Left ventricle myocardium inferior (tissue), 1 donor: Measurements from ENCODE around the gene TSPAN3. TPM values are rescaled to one million over a fixed set of nuclear protein-coding genes. Genes with fewer than 3 reads are reported as not detected.

ENCODE experiments used
- DNase-seq: peaks from one replicate; pipeline ENCODE4 v3.0.0-alpha.2; 2020
- H3K27ac ChIP-seq: fragments of 200-600 bp; replicated peaks from 2 replicates; pipeline ENCODE4 v1.8.0; 2021
- H3K27me3 ChIP-seq: fragments of 200-600 bp; 2 replicates; pipeline ENCODE4 v1.8.0; 2021; ENCODE audit warnings: low read depth
- H3K36me3 ChIP-seq: fragments of 200-600 bp; 2 replicates; pipeline ENCODE4 v1.8.0; 2021
- H3K4me1 ChIP-seq: fragments of 200-600 bp; 2 replicates; pipeline ENCODE4 v1.8.0; 2021
- H3K4me3 ChIP-seq: fragments of 200-600 bp; 2 replicates; pipeline ENCODE4 v1.8.0; 2021; ENCODE audit warnings: mild to moderate bottlenecking, moderate library complexity
- H3K9me3 ChIP-seq: fragments of 200-600 bp; replicated peaks from 2 replicates; pipeline ENCODE4 v1.8.0; 2021
- CTCF ChIP-seq: fragments of 200-600 bp; IDR thresholded peaks from 2 replicates; pipeline ENCODE4 v1.8.0; 2021; ENCODE audit warnings: antibody characterized with exemption, mild to moderate bottlenecking, borderline replicate concordance
- intact Hi-C: fragments of 100-400 bp; cut with micrococcal nuclease; formaldehyde crosslinking; loops from one replicate; pipeline ENCODE4 v1.11.0; 2022
- total RNA-seq: library from RNA; stranded (reverse); fragmentation: NEBNext Ultra II Directional; extraction: Animal tissue kit (Norgen Biotek cat#: 25700); gene quantifications from one replicate; pipeline ENCODE4 v1.2.1, GENCODE V29; 2021
- donor health status: DM: no; HTN: yes; CAD: no; lungs with severe emphysema.

The TSPAN3 gene
- total RNA-seq, 1 donor from 2014 or later, result 98.6 TPM

- TF ChIP-seq CTCF, result no peak
- Histone ChIP-seq H3K4me3 (no peak overlapping the region), H3K36me3 (peaks cover 8% of the 10 kb centered on the region), H3K27me3 (peaks cover 3% of the 10 kb centered on the region), H3K4me1 (peaks cover 10% of the 10 kb centered on the region), H3K9me3 (no peaks in the 10 kb centered on the region), H3K27ac (no peak overlapping the region)
- no peak for DNase-seq
- intact Hi-C loops, result no loop called here
These were observed 34.9 kb downstream of the TSPAN3 start for GRCh38 chr15:77035999-77036471.

- peaks cover 4% of the 10 kb centered on the region for H3K36me3 ChIP-seq
- H3K9me3 ChIP-seq, result no peaks in the 10 kb centered on the region
- peaks cover 7% of the 10 kb centered on the region for H3K27me3 ChIP-seq
- no peak for TF ChIP-seq CTCF
- no peak for DNase-seq
- peaks cover 10% of the 10 kb centered on the region for H3K4me1 ChIP-seq
- H3K4me3 ChIP-seq, result no peak overlapping the region
- intact Hi-C loops, result no loop called here
- no peak overlapping the region for H3K27ac ChIP-seq
These were observed 35.3 kb downstream of the TSPAN3 start for GRCh38 chr15:77035584-77035983.

GRCh38 chr15:77034695-77035489, 36.0 kb downstream of the TSPAN3 start:
- H3K27ac ChIP-seq, result no peak overlapping the region
- TF ChIP-seq CTCF, result peak; percentile 67
- peaks cover 8% of the 10 kb centered on the region for H3K4me1 ChIP-seq
- H3K36me3 ChIP-seq, result no peaks in the 10 kb centered on the region
- intact Hi-C loops, result no loop called here
- no peak overlapping the region for H3K4me3 ChIP-seq
- DNase-seq, result no peak
- no peaks in the 10 kb centered on the region for H3K9me3 ChIP-seq
- H3K27me3 ChIP-seq, result peaks cover 14% of the 10 kb centered on the region

GRCh38 chr15:77033729-77034671, 36.9 kb downstream of the TSPAN3 start:
- no peaks in the 10 kb centered on the region for H3K36me3 ChIP-seq
- no peaks in the 10 kb centered on the region for H3K4me1 ChIP-seq
- H3K9me3 ChIP-seq, result no peaks in the 10 kb centered on the region
- H3K27me3 ChIP-seq, result peaks cover 20% of the 10 kb centered on the region
- DNase-seq, result no peak
- H3K4me3 ChIP-seq, result no peak overlapping the region
- no peak overlapping the region for H3K27ac ChIP-seq
- no peak for TF ChIP-seq CTCF
- intact Hi-C loops, result no loop called here

GRCh38 chr15:77033417-77033728, 37.5 kb downstream of the TSPAN3 start:
- intact Hi-C loops, result no loop called here
- no peak for DNase-seq
- peaks cover 26% of the 10 kb centered on the region for H3K27me3 ChIP-seq
- no peaks in the 10 kb centered on the region for H3K9me3 ChIP-seq
- no peaks in the 10 kb centered on the region for H3K36me3 ChIP-seq
- peaks cover 5% of the 10 kb centered on the region for H3K4me1 ChIP-seq
- H3K4me3 ChIP-seq, result no peak overlapping the region
- no peak for TF ChIP-seq CTCF
- no peak overlapping the region for H3K27ac ChIP-seq
